DOHH2 (cell line): ENCODE results near the gene GPATCH2.

Experiments used
- H3F3A ChIP-seq: fragments of 200-600 bp; sonication (generic), shearing (Covaris generic); 2 replicates; pipeline ENCODE4 v1.6.0; 2016; ENCODE audit warnings: antibody characterized with exemption, mild to moderate bottlenecking; ENCODE audit not compliant: control insufficient read depth, insufficient read depth
- H3K27ac ChIP-seq: fragments of 200-600 bp; sonication (generic); 2 replicates; pipeline ENCODE4 v1.5.1; 2014; ENCODE audit warnings: low read depth, mild to moderate bottlenecking, low read length, moderate library complexity
- H3K27me3 ChIP-seq: fragments of 200-600 bp; sonication (generic); 2 replicates; pipeline ENCODE4 v1.6.1; 2014; ENCODE audit warnings: mild to moderate bottlenecking, low read length, mixed read lengths; ENCODE audit not compliant: control insufficient read depth
- H3K36me3 ChIP-seq: fragments of 200-600 bp; sonication (generic); 2 replicates; pipeline ENCODE4 v1.6.1; 2014; ENCODE audit warnings: mild to moderate bottlenecking, low read length, moderate library complexity, mixed read lengths; ENCODE audit not compliant: control insufficient read depth
- H3K4me1 ChIP-seq: fragments of 200-600 bp; sonication (generic); 2 replicates; pipeline ENCODE4 v1.6.1; 2014; ENCODE audit warnings: mild to moderate bottlenecking, low read length, mixed read lengths; ENCODE audit not compliant: control insufficient read depth
- H3K4me2 ChIP-seq: fragments of 200-600 bp; sonication (generic); 2 replicates; pipeline ENCODE4 v1.6.0; 2014; ENCODE audit warnings: mild to moderate bottlenecking, low read length, moderate library complexity
- H3K4me3 ChIP-seq: fragments of 200-600 bp; sonication (generic); 2 replicates; pipeline ENCODE4 v1.5.1; 2014; ENCODE audit warnings: mild to moderate bottlenecking, low read length, mixed read lengths
- H3K79me2 ChIP-seq: fragments of 200-600 bp; sonication (generic); 2 replicates; pipeline ENCODE4 v1.6.1; 2014; ENCODE audit warnings: mild to moderate bottlenecking, low read length, mixed read lengths; ENCODE audit not compliant: control insufficient read depth
- H3K9me2 ChIP-seq: fragments of 200-600 bp; sonication (generic); replicated peaks from 2 replicates; pipeline ENCODE4 v1.6.1; 2014; ENCODE audit warnings: mild to moderate bottlenecking, low read length, mixed read lengths; ENCODE audit not compliant: control insufficient read depth
- H3K9me3 ChIP-seq: fragments of 200-600 bp; sonication (generic); 2 replicates; pipeline ENCODE4 v1.6.1; 2014; ENCODE audit warnings: antibody characterized with exemption, low read length, mixed read lengths; ENCODE audit not compliant: control insufficient read depth, insufficient read depth
- H4K20me1 ChIP-seq: fragments of 200-600 bp; sonication (generic); 2 replicates; pipeline ENCODE4 v1.6.0; 2014; ENCODE audit warnings: low read depth, mild to moderate bottlenecking, antibody characterized with exemption, low read length, moderate library complexity; ENCODE audit not compliant: control insufficient read depth, insufficient read depth
- CTCF ChIP-seq: fragments of 200-600 bp; sonication (generic); IDR thresholded peaks from one replicate; pipeline ENCODE4 v1.5.1; 2014; ENCODE audit warnings: antibody characterized with exemption, mild to moderate bottlenecking, low read depth, low read length; ENCODE audit not compliant: poor library complexity, severe bottlenecking
- EZH2phosphoT487 ChIP-seq: fragments of 200-600 bp; sonication (generic); IDR thresholded peaks from 2 replicates; pipeline ENCODE4 v1.6.1; 2017; ENCODE audit warnings: borderline replicate concordance, mild to moderate bottlenecking, antibody characterized with exemption, low read length, moderate library complexity, mixed read lengths

GPATCH2 gene

GRCh38 chr1:217493290-217493689 lies 137.6 kb downstream of the GPATCH2 start:
- Histone ChIP-seq H3K4me2 (no peak overlapping the region), H3K9me3 (no peaks in the 10 kb centered on the region), H4K20me1 (no peaks in the 10 kb centered on the region), H3K9me2 (no peaks in the 10 kb centered on the region), H3K4me3 (no peak overlapping the region), H3K27ac (no peak overlapping the region), H3K27me3 (no peaks in the 10 kb centered on the region), H3K4me1 (no peaks in the 10 kb centered on the region; the same call in 1 of the 2 replicates), H3K79me2 (no peaks in the 10 kb centered on the region), H3K36me3 (no peaks in the 10 kb centered on the region), H3F3A (no peaks in the 10 kb centered on the region)
- TF ChIP-seq CTCF (no peak), EZH2phosphoT487 (no peak)

- Histone ChIP-seq H3K9me2 (no peaks in the 10 kb centered on the region), H3K4me2 (no peak overlapping the region), H3K27ac (no peak overlapping the region), H3K27me3 (no peaks in the 10 kb centered on the region), H4K20me1 (no peaks in the 10 kb centered on the region), H3F3A (no peaks in the 10 kb centered on the region), H3K36me3 (no peaks in the 10 kb centered on the region), H3K79me2 (no peaks in the 10 kb centered on the region), H3K4me1 (no peaks in the 10 kb centered on the region; the same call in 1 of the 2 replicates), H3K9me3 (no peaks in the 10 kb centered on the region), H3K4me3 (no peak overlapping the region)
- no peak for TF ChIP-seq CTCF
- TF ChIP-seq EZH2phosphoT487: no peak
These were observed 146.0 kb downstream of the GPATCH2 start for GRCh38 chr1:217484871-217485270.

- Histone ChIP-seq H3K4me1 (no peaks in the 10 kb centered on the region), H3K4me3 (no peak overlapping the region), H4K20me1 (no peaks in the 10 kb centered on the region), H3K27ac (no peak overlapping the region), H3K27me3 (no peaks in the 10 kb centered on the region), H3K36me3 (no peaks in the 10 kb centered on the region), H3K9me2 (no peaks in the 10 kb centered on the region), H3K9me3 (no peaks in the 10 kb centered on the region), H3F3A (no peaks in the 10 kb centered on the region), H3K4me2 (no peak overlapping the region), H3K79me2 (no peaks in the 10 kb centered on the region)
- no peak for TF ChIP-seq EZH2phosphoT487
- no peak for TF ChIP-seq CTCF
These were observed 148.4 kb downstream of the GPATCH2 start for GRCh38 chr1:217482356-217483102.
